Keratinocyte (primary cell): ENCODE measurements around the gene ZGPAT. TPM values are rescaled to one million over a fixed set of nuclear protein-coding genes. Genes with fewer than 3 reads are reported as not detected.
"Not testable (repeated sequence)": the region's sequence is repeated elsewhere in the genome, so short reads cannot be mapped to it uniquely, and the experiment has no call there.

ENCODE experiments used
- DNase-seq: peaks from one replicate; pipeline ENCODE4 v3.0.0-alpha.2; 2011; ENCODE audit warnings: low read depth, missing footprints, low spot score
- FAIRE-seq: peaks from 2 replicates; lab custom pipeline; 2011; peaks lifted over from hg19 to GRCh38; lab: Jason Lieb, UNC
- H2AFZ ChIP-seq: 2 replicates; pipeline ENCODE4 v1.6.0; 2012; ENCODE audit warnings: low read length, control low read depth, inconsistent platforms; ENCODE audit not compliant: control insufficient read depth
- H3K27ac ChIP-seq: 2 replicates; pipeline ENCODE4 v1.5.1; 2011; ENCODE audit warnings: low read length; ENCODE audit not compliant: control insufficient read depth, insufficient read depth
- H3K27me3 ChIP-seq: 3 replicates; pipeline ENCODE4 v1.6.0; 2011; ENCODE audit warnings: low read length; ENCODE audit not compliant: control insufficient read depth, insufficient read depth; ENCODE audit errors: extremely low read depth
- H3K36me3 ChIP-seq, 2 experiments: 2 replicates in 1 of 2; 3 replicates in 1 of 2; pipeline ENCODE4 v1.5.1; 2011; ENCODE audit warnings: low read length in 2 of 2, mild to moderate bottlenecking in 1 of 2; ENCODE audit not compliant: control insufficient read depth in 2 of 2, insufficient read depth in 2 of 2; ENCODE audit errors: extremely low read depth in 1 of 2
- H3K4me1 ChIP-seq: 3 replicates; pipeline ENCODE4 v1.5.1; 2011; ENCODE audit warnings: low read length; ENCODE audit not compliant: control insufficient read depth, insufficient read depth; ENCODE audit errors: extremely low read depth
- H3K4me2 ChIP-seq: 3 replicates; pipeline ENCODE4 v1.6.0; 2011; ENCODE audit warnings: low read depth, low read length; ENCODE audit not compliant: control insufficient read depth, insufficient read depth; ENCODE audit errors: extremely low read depth
- H3K4me3 ChIP-seq, 3 experiments: fragments of 200-600 bp in 1 of 3; sonication (generic) in 1 of 3; 2 replicates in 2 of 3; 3 replicates in 1 of 3; pipeline ENCODE4 v1.5.1; 2011 to 2016; ENCODE audit warnings: low read length in 3 of 3, mild to moderate bottlenecking in 3 of 3, control low read depth in 2 of 3, inconsistent platforms in 1 of 3, low read depth in 1 of 3, mixed read lengths in 1 of 3, mixed run types in 1 of 3, moderate library complexity in 1 of 3; ENCODE audit not compliant: control insufficient read depth in 2 of 3, insufficient read depth in 2 of 3; ENCODE audit errors: extremely low read depth in 1 of 3
- H3K79me2 ChIP-seq: 2 replicates; pipeline ENCODE4 v1.6.0; 2012; ENCODE audit warnings: low read length; ENCODE audit not compliant: control insufficient read depth, insufficient read depth
- H3K9ac ChIP-seq: 3 replicates; pipeline ENCODE4 v1.6.0; 2011; ENCODE audit warnings: low read length; ENCODE audit not compliant: control insufficient read depth, insufficient read depth; ENCODE audit errors: extremely low read depth
- H3K9me1 ChIP-seq: 3 replicates; pipeline ENCODE4 v1.6.0; 2011; ENCODE audit warnings: low read length; ENCODE audit not compliant: control insufficient read depth, insufficient read depth; ENCODE audit errors: extremely low read depth
- H3K9me3 ChIP-seq: 2 replicates; pipeline ENCODE4 v1.5.1; 2012; ENCODE audit warnings: low read depth, low read length; ENCODE audit not compliant: control insufficient read depth
- H4K20me1 ChIP-seq: 3 replicates; pipeline ENCODE4 v1.6.0; 2011; ENCODE audit warnings: low read length; ENCODE audit not compliant: control insufficient read depth, insufficient read depth; ENCODE audit errors: extremely low read depth
- CTCF ChIP-seq, 3 experiments: IDR thresholded peaks in 1 of 3; conservative IDR thresholded peaks in 1 of 3; optimal IDR thresholded peaks in 1 of 3; 2 replicates in 2 of 3; 3 replicates in 1 of 3; pipeline versions ENCODE3 to v1.5.1; 2011; ENCODE audit warnings: low read length in 3 of 3, mild to moderate bottlenecking in 3 of 3, moderate library complexity in 2 of 3, control low read depth in 1 of 3, inconsistent platforms in 1 of 3; ENCODE audit not compliant: insufficient read depth in 2 of 3; ENCODE audit errors: extremely low read depth in 1 of 3
- EZH2 ChIP-seq: IDR thresholded peaks from one replicate; pipeline ENCODE4 v1.6.1; 2012; ENCODE audit warnings: inconsistent platforms, mild to moderate bottlenecking, low read length, moderate library complexity
- dilution Hi-C: fragments of 300-500 bp; cut with MboI; formaldehyde crosslinking; loops from one replicate; pipeline ENCODE4 v1.7.0; 2020; ENCODE audit warnings: low sequenced_read_pairs; ENCODE audit not compliant: extremely low pct_ligation_motif_present
- polyA plus RNA-seq, 5 experiments: library from polyadenylated mRNA; depleted of rRNA in 3 of 5; stranded (reverse) in 3 of 5; stranded (forward) in 1 of 5; unstranded in 1 of 5; fragments of >200 nt; gene quantifications; 1 replicate in 1 of 5; 2 replicates in 3 of 5; 3 replicates in 1 of 5; pipeline versions ENCODE4 v1.2.1 to v1.2.3, GENCODE V29; 2011 to 2012; ENCODE audit warnings: missing spikeins in 2 of 5, low read depth in 1 of 5, low replicate concordance in 1 of 5

Gene ZGPAT
- polyA plus RNA-seq, 1 donor (not counting 4 experiments of a cell fraction or from before 2014, with no cell fraction given) = 7.8 TPM

DNA sequence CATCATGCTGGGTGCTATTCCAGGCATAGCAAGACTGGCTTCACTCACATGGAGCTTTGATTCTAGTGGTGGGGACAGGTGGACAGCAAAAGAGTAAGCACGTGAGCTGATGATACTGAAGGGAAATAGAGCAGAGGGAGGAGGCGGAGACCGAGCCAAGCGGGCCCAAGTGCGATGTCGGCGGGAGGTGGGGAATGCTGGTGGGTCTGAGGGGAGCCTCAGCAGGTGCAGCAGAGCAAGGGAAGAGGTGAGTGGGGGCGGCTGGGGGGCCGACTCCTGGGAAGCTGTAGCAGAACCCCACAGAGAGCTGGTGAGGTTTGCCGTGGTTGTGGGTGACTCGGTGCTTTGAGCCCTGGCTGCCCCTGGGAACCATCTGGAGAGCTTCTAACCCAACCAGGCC is 39.5 kb upstream of the ZGPAT start:
- dilution Hi-C loops = no loop called here
- Histone ChIP-seq H3K9me1 (no peaks in the 10 kb centered on the region), H3K4me1 (no peaks in the 10 kb centered on the region), H3K27me3 (no peaks in the 10 kb centered on the region), H3K4me2 (no peak overlapping the region), H3K9me3 (no peaks in the 10 kb centered on the region), H3K9ac (no peak overlapping the region), H2AFZ (no peak overlapping the region), H3K79me2 (peaks cover 3% of the 10 kb centered on the region), H3K36me3 (peaks cover 15 to 18% of the 10 kb centered on the region in 2 experiments), H4K20me1 (no peaks in the 10 kb centered on the region), H3K27ac (no peak overlapping the region), H3K4me3 (no peak overlapping the region)
- FAIRE-seq = no peak
- DNase-seq = no peak
- no peak for TF ChIP-seq EZH2
- TF ChIP-seq CTCF (optimal IDR thresholded peaks at IDR 0.05 in 1 of 3, IDR thresholded peaks at IDR 0.05 in 1 of 3, conservative IDR thresholded peaks at IDR 0.05 in 1 of 3; ENCODE audit: extremely low read depth in 1 of 3, insufficient read depth in 2 of 3, low read length in 3 of 3) = no peak

DNA sequence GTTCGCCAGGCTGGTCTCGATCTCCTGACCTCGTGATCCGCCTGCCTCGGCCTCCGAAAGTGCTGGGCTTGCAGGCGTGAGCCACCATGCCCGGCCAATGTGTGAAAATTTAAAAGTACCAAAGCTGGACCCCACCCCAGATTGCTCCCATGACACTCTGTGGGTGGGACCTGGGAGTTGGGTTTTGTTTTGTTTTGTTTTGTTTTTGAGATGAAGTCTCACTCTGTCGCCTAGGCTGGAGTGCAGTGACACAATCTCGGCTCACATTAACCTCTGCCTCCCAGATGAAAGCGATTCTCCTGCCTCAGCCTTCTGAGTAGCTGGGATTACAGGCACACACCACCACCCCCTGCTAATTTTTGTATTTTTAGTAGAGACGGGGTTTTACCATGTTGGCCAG is 36.1 kb upstream of the ZGPAT start:
- DNase-seq, H3K9me3 ChIP-seq, H3K4me1 ChIP-seq, dilution Hi-C loops, H3K27ac ChIP-seq, H3K9me1 ChIP-seq, H3K27me3 ChIP-seq, FAIRE-seq, H2AFZ ChIP-seq, H3K4me3 ChIP-seq, H3K9ac ChIP-seq, H3K4me2 ChIP-seq, H4K20me1 ChIP-seq, H3K79me2 ChIP-seq: not testable (repeated sequence)
- peaks cover 14 to 17% of the 10 kb centered on the region in 2 experiments for H3K36me3 ChIP-seq

- peaks cover 13 to 14% of the 10 kb centered on the region in 2 experiments for H3K36me3 ChIP-seq
- H3K27ac ChIP-seq = no peak overlapping the region
- no peak overlapping the region for H3K4me3 ChIP-seq
- H3K9ac ChIP-seq = no peak overlapping the region
- no peak for TF ChIP-seq EZH2
- no peak for TF ChIP-seq CTCF (optimal IDR thresholded peaks at IDR 0.05 in 1 of 3, IDR thresholded peaks at IDR 0.05 in 1 of 3, conservative IDR thresholded peaks at IDR 0.05 in 1 of 3; ENCODE audit: extremely low read depth in 1 of 3, insufficient read depth in 2 of 3, low read length in 3 of 3)
- no peaks in the 10 kb centered on the region for H3K9me3 ChIP-seq
- H3K4me2 ChIP-seq = no peak overlapping the region
- H2AFZ ChIP-seq = no peak overlapping the region
- no peaks in the 10 kb centered on the region for H4K20me1 ChIP-seq
- no peaks in the 10 kb centered on the region for H3K79me2 ChIP-seq
- DNase-seq = no peak
- H3K27me3 ChIP-seq = no peaks in the 10 kb centered on the region
- H3K4me1 ChIP-seq = no peaks in the 10 kb centered on the region
- no peak for FAIRE-seq
- dilution Hi-C loops = no loop called here
- H3K9me1 ChIP-seq = no peaks in the 10 kb centered on the region
Measured at GRCh38 chr20:63672666-63673065, 35.2 kb upstream of the ZGPAT start.
